Natural killer cell (primary cell): ENCODE measurements around the gene MIPEP. TPM values are rescaled to one million over a fixed set of nuclear protein-coding genes. Genes with fewer than 3 reads are reported as not detected.

Source experiments
- ATAC-seq, 3 donors: fragments of 150-1000 bp in 2 of 3; fragments of 200-7000 bp in 1 of 3; cut with Tn5 transposase; 1 replicate in 1 of 3; 2 replicates in 2 of 3; pipeline ENCODE4 v1.10.0; 2021; ENCODE audit warnings: mild to moderate bottlenecking in 2 of 3, moderate library complexity in 2 of 3
- DNase-seq, 2 donors: peaks; one replicate each; pipeline versions ENCODE4 v3.0.0 to v3.0.0-alpha.2; 2013 to 2021; ENCODE audit warnings: mixed read lengths in 1 of 2
- H3K27ac ChIP-seq: one replicate; pipeline ENCODE4 v1.5.1; 2013; ENCODE audit warnings: mild to moderate bottlenecking, low read length
- H3K27me3 ChIP-seq: one replicate; pipeline ENCODE4 v1.6.1; 2013; ENCODE audit warnings: low read length; ENCODE audit not compliant: control insufficient read depth, insufficient read depth
- H3K36me3 ChIP-seq: one replicate; pipeline ENCODE4 v1.6.1; 2013; ENCODE audit warnings: low read length; ENCODE audit not compliant: control insufficient read depth, insufficient read depth
- H3K4me1 ChIP-seq: one replicate; pipeline ENCODE4 v1.6.1; 2013; ENCODE audit warnings: low read length; ENCODE audit not compliant: control insufficient read depth, insufficient read depth
- H3K4me3 ChIP-seq: one replicate; pipeline ENCODE4 v1.5.1; 2013; ENCODE audit warnings: low read length
- H3K9me3 ChIP-seq: one replicate; pipeline ENCODE4 v1.6.1; 2013; ENCODE audit warnings: low read length; ENCODE audit not compliant: control insufficient read depth, insufficient read depth
- H3K27ac Mint-ChIP-seq, 2 donors: one replicate each; pipeline ENCODE4 v1.8.0; 2022; ENCODE audit warnings: mild to moderate bottlenecking in 2 of 2, mixed read lengths in 2 of 2, moderate library complexity in 1 of 2
- H3K27me3 Mint-ChIP-seq, 2 donors: one replicate each; pipeline ENCODE4 v1.8.0; 2022; ENCODE audit warnings: low read depth in 2 of 2, mixed read lengths in 2 of 2
- H3K36me3 Mint-ChIP-seq: one replicate; pipeline ENCODE4 v1.8.0; 2022; ENCODE audit warnings: mixed read lengths
- H3K4me1 Mint-ChIP-seq, 2 donors: one replicate each; pipeline ENCODE4 v1.8.0; 2022; ENCODE audit warnings: mixed read lengths in 2 of 2
- H3K4me3 Mint-ChIP-seq: one replicate; pipeline ENCODE4 v1.8.0; 2022; ENCODE audit warnings: mild to moderate bottlenecking, moderate library complexity, mixed read lengths
- H3K9me3 Mint-ChIP-seq, 2 donors: one replicate each; pipeline ENCODE4 v1.8.0; 2022; ENCODE audit warnings: mixed read lengths in 2 of 2
- WGBS: methylation state at CpG from one replicate; pipeline ENCODE4 v1.1.7; 2013; ENCODE audit warnings: missing lambda C conversion rate; ENCODE audit not compliant: insufficient coverage; 5-methylcytosine and 5-hydroxymethylcytosine counted together
- intact Hi-C: fragments of 100-400 bp; cut with micrococcal nuclease; formaldehyde crosslinking; loops from one replicate; pipeline ENCODE4 v1.14.2; 2022
- total RNA-seq, 4 donors: library from RNA; stranded (reverse); fragments of 120-200 nt in 1 of 4; gene quantifications; one replicate each; pipeline versions ENCODE4 v1.2.3 to v1.2.4, GENCODE V29; 2013 to 2022
- TF ChIP-seq, protein P1 (sequence below): fragments of 200-600 bp; IDR thresholded peaks from one replicate; pipeline ENCODE4 v1.8.0; 2022; ENCODE audit warnings: antibody characterized with exemption

Gene MIPEP
- total RNA-seq, 3 donors from 2014 or later (not counting 1 experiment from before 2014, with no cell fraction given), result 9.7 to 10.1 (median 9.7) TPM

DNA sequence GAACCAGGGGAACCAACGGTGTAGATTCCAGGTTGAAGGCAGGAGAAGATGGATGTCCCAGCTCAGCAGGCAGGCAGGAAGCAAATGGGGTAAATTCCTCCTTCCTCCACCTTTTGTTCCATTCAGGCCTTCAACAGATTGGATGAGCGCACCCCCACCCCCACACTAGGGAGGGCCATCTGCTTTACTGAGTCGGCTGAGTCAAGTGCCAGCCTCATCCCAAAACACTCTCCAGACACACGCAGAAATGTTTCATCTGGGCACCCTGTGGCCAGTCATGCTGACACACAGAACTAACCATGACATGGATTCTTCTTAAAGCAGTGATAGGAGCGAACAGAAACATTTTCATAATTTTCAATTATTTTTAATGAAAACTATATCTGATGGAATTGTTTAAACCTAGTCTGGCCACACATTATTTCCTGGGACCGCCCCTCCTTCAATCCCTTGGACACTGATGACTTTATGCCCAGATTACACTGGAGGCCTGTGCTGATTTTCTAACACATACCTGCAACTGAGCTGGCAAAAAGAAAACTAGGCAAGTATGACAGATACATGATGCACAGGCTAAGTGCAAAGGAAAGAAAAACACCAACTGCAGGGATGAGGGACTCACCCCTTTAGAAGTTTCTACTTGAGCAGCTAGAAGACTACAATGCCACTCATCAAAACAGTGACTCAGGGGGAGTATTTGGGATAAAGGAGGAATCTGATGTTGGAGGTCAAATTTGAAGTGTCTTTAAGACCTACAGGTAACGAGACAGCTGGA, 164.8 kb downstream of the MIPEP start:
- intact Hi-C loops, result no loop called here
- Histone ChIP-seq H3K4me1 (no peaks in the 10 kb centered on the region), H3K27me3 (no peaks in the 10 kb centered on the region), H3K36me3 (peaks cover 4% of the 10 kb centered on the region), H3K9me3 (no peaks in the 10 kb centered on the region), H3K27ac (no peak overlapping the region), H3K4me3 (no peak overlapping the region)
- Mint-ChIP-seq H3K27ac (no peak overlapping the region), H3K9me3 (no peaks in the 10 kb centered on the region), H3K4me3 (no peak overlapping the region), H3K4me1 (no peaks in the 10 kb centered on the region), H3K27me3 (no peaks in the 10 kb centered on the region), H3K36me3 (no peaks in the 10 kb centered on the region)
- WGBS, result 98% methylated on average over 6 of the region's 7 CpGs
- DNase-seq (no peak), ATAC-seq (no peak)
- TF ChIP-seq, protein P1, sequence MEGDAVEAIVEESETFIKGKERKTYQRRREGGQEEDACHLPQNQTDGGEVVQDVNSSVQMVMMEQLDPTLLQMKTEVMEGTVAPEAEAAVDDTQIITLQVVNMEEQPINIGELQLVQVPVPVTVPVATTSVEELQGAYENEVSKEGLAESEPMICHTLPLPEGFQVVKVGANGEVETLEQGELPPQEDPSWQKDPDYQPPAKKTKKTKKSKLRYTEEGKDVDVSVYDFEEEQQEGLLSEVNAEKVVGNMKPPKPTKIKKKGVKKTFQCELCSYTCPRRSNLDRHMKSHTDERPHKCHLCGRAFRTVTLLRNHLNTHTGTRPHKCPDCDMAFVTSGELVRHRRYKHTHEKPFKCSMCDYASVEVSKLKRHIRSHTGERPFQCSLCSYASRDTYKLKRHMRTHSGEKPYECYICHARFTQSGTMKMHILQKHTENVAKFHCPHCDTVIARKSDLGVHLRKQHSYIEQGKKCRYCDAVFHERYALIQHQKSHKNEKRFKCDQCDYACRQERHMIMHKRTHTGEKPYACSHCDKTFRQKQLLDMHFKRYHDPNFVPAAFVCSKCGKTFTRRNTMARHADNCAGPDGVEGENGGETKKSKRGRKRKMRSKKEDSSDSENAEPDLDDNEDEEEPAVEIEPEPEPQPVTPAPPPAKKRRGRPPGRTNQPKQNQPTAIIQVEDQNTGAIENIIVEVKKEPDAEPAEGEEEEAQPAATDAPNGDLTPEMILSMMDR, result no peak

DNA sequence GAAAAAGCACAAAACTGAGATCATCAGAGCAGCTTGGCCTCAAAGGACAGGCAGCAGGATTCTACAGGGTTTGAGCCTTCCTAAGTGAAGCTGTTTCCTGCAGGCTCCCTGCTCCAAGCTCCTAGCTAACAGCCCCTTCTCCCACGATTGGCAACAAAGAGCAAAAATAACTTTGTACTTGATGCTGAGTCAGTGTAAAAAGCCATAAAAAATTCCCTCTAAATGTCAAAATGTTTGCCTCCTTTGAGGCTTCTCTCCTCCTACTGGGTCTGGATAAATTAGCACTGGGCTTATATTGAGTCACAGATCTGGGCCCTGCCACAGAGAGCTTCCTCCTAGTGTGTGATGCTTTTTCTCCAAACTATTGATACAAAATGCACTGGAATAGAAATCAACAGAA, 165.7 kb downstream of the MIPEP start:
- H3K4me1 ChIP-seq, result no peaks in the 10 kb centered on the region
- Mint-ChIP-seq H3K36me3 (no peaks in the 10 kb centered on the region), H3K4me1 (no peaks in the 10 kb centered on the region), H3K27me3 (no peaks in the 10 kb centered on the region), H3K27ac (no peak overlapping the region), H3K4me3 (no peak overlapping the region), H3K9me3 (no peaks in the 10 kb centered on the region)
- H3K27ac ChIP-seq, result no peak overlapping the region
- H3K9me3 ChIP-seq, result no peaks in the 10 kb centered on the region
- H3K27me3 ChIP-seq, result no peaks in the 10 kb centered on the region
- TF ChIP-seq, protein P1, result no peak
- no peaks in the 10 kb centered on the region for H3K36me3 ChIP-seq
- no peak for ATAC-seq
- DNase-seq, result no peak
- no peak overlapping the region for H3K4me3 ChIP-seq
- WGBS, result 40% methylated on average over 1 of the region's 1 CpG
- intact Hi-C loops, result no loop called here

DNA sequence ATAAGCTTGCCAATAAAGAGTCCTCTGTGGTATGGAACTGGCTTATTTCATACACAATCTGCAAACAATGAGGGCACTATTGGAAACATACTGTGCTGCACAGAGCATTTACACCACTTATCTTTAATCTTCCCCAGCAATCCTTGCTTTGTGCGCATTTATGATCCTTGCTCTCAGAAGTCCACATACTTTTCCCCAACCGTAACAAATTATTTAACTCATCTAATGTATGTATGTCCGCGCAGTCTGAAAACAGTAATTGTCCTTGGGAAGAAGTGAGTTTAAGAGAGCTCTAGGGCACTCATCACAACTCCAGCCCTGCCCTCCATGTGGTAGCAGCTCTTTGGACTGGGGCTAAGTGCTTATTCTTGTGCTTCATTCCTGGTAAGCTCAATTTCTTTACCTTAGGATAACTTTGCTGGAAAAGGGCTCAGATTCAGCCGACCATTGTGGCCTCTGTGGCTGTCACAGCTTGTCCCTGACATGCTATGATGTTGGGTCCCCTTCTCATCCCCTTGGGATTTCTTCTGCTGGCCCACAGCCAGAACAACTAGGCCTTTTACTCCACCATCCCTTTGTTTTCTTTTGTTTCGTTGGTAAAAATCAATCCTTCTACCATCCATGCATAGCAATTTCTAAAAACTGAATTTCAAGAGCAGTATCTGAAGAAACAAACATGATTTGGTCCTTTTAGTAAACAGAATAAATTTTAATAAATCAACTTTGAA, 166.3 kb downstream of the MIPEP start:
- Mint-ChIP-seq H3K27ac (no peak overlapping the region), H3K36me3 (no peaks in the 10 kb centered on the region), H3K9me3 (no peaks in the 10 kb centered on the region), H3K4me1 (no peaks in the 10 kb centered on the region), H3K4me3 (no peak overlapping the region), H3K27me3 (no peaks in the 10 kb centered on the region)
- DNase-seq (no peak), ATAC-seq (no peak)
- Histone ChIP-seq H3K27ac (no peak overlapping the region), H3K36me3 (no peaks in the 10 kb centered on the region), H3K4me1 (no peaks in the 10 kb centered on the region), H3K27me3 (no peaks in the 10 kb centered on the region), H3K9me3 (no peaks in the 10 kb centered on the region), H3K4me3 (no peak overlapping the region)
- 78% methylated on average over 4 of the region's 6 CpGs for WGBS
- intact Hi-C loops, result no loop called here
- TF ChIP-seq, protein P1, result no peak
